Stimulated activated naive CD8-positive, alpha-beta T cell treated with anti-CD3 and anti-CD28 coated beads, Interleukin-15, amount 100 ng/mL, for 72 hours (primary cell): Measurements from ENCODE around the gene TMEM14B.

Source experiments
- ATAC-seq: fragments of 150-1000 bp; cut with Tn5 transposase; 2 replicates; pipeline ENCODE4 v1.10.0; 2021; ENCODE audit warnings: mild to moderate bottlenecking, moderate library complexity
- DNase-seq, 2 donors: peaks; one replicate each; pipeline ENCODE4 v3.0.0; 2021 to 2022
- H3K27ac Mint-ChIP-seq, 2 donors: one replicate each; pipeline ENCODE4 v1.8.0; 2022; ENCODE audit warnings: mild to moderate bottlenecking in 2 of 2, mixed read lengths in 2 of 2, moderate library complexity in 2 of 2
- H3K27me3 Mint-ChIP-seq: one replicate; pipeline ENCODE4 v1.8.0; 2022; ENCODE audit warnings: mixed read lengths
- H3K4me1 Mint-ChIP-seq: one replicate; pipeline ENCODE4 v1.8.0; 2022; ENCODE audit warnings: mild to moderate bottlenecking, mixed read lengths
- H3K4me3 Mint-ChIP-seq, 2 donors: one replicate each; pipeline ENCODE4 v1.8.0; 2022; ENCODE audit warnings: mild to moderate bottlenecking in 2 of 2, mixed read lengths in 2 of 2, moderate library complexity in 1 of 2
- H3K9me3 Mint-ChIP-seq, 2 donors: one replicate each; pipeline ENCODE4 v1.8.0; 2022; ENCODE audit warnings: mixed read lengths in 2 of 2

Gene TMEM14B

GRCh38 chr6:10778230-10778629 is 30.6 kb downstream of the TMEM14B start:
- DNase-seq (no peak), ATAC-seq (no peak)
- H3K9me3 Mint-ChIP-seq = no peaks in the 10 kb centered on the region
- H3K4me3 Mint-ChIP-seq = no peak overlapping the region
- peaks cover 4% of the 10 kb centered on the region for H3K4me1 Mint-ChIP-seq
- H3K27me3 Mint-ChIP-seq = no peaks in the 10 kb centered on the region
- H3K27ac Mint-ChIP-seq = no peak overlapping the region

- Mint-ChIP-seq H3K27ac (no peak overlapping the region), H3K4me1 (peaks cover 4% of the 10 kb centered on the region), H3K4me3 (no peak overlapping the region), H3K9me3 (no peaks in the 10 kb centered on the region), H3K27me3 (no peaks in the 10 kb centered on the region)
- DNase-seq = no peak
- ATAC-seq = no peak
These were observed 31.5 kb downstream of the TMEM14B start for GRCh38 chr6:10779076-10779475.

GRCh38 chr6:10791673-10792072 is 44.1 kb downstream of the TMEM14B start:
- peaks cover 6% of the 10 kb centered on the region for H3K4me1 Mint-ChIP-seq
- H3K27me3 Mint-ChIP-seq = no peaks in the 10 kb centered on the region
- H3K27ac Mint-ChIP-seq = no peak overlapping the region
- H3K4me3 Mint-ChIP-seq = no peak overlapping the region
- ATAC-seq (no peak), DNase-seq (no peak)
- no peaks in the 10 kb centered on the region for H3K9me3 Mint-ChIP-seq

GRCh38 chr6:10792101-10792500 is 44.5 kb downstream of the TMEM14B start:
- peaks cover 6% of the 10 kb centered on the region for H3K4me1 Mint-ChIP-seq
- H3K27me3 Mint-ChIP-seq = no peaks in the 10 kb centered on the region
- DNase-seq = no peak
- no peak overlapping the region for H3K4me3 Mint-ChIP-seq
- ATAC-seq = no peak
- H3K27ac Mint-ChIP-seq = no peak overlapping the region
- no peaks in the 10 kb centered on the region for H3K9me3 Mint-ChIP-seq

- H3K27me3 Mint-ChIP-seq = no peaks in the 10 kb centered on the region
- no peaks in the 10 kb centered on the region for H3K9me3 Mint-ChIP-seq
- no peak for DNase-seq
- ATAC-seq = no peak
- no peak overlapping the region for H3K4me3 Mint-ChIP-seq
- H3K4me1 Mint-ChIP-seq = peaks cover 6% of the 10 kb centered on the region
- H3K27ac Mint-ChIP-seq = no peak overlapping the region
These were observed 45.4 kb downstream of the TMEM14B start for GRCh38 chr6:10793035-10793434.

GRCh38 chr6:10793695-10794094 is 46.1 kb downstream of the TMEM14B start:
- Mint-ChIP-seq H3K4me1 (peaks cover 6% of the 10 kb centered on the region), H3K4me3 (no peak overlapping the region)

GRCh38 chr6:10794239-10794638 is 46.6 kb downstream of the TMEM14B start:
- Mint-ChIP-seq H3K4me3 (no peak overlapping the region), H3K27ac (peak overlapping the region; percentile 72 to 74), H3K27me3 (no peaks in the 10 kb centered on the region), H3K4me1 (peaks cover 6% of the 10 kb centered on the region), H3K9me3 (no peaks in the 10 kb centered on the region)
- no peak for DNase-seq
- no peak for ATAC-seq

More at GRCh38 chr6:10793695-10794094, 46.1 kb downstream of the TMEM14B start:
- DNase-seq (no peak), ATAC-seq (no peak)
- Mint-ChIP-seq H3K27ac (no peak overlapping the region), H3K27me3 (no peaks in the 10 kb centered on the region), H3K9me3 (no peaks in the 10 kb centered on the region)

GRCh38 chr6:10800810-10801209 is 53.2 kb downstream of the TMEM14B start:
- H3K27me3 Mint-ChIP-seq = no peaks in the 10 kb centered on the region
- H3K4me3 Mint-ChIP-seq = no peak overlapping the region
- no peak overlapping the region for H3K27ac Mint-ChIP-seq
- no peak for ATAC-seq
- no peaks in the 10 kb centered on the region for H3K4me1 Mint-ChIP-seq
- no peak for DNase-seq
- H3K9me3 Mint-ChIP-seq = no peaks in the 10 kb centered on the region

GRCh38 chr6:10801224-10801848 is 53.7 kb downstream of the TMEM14B start:
- peak; percentile 51 to 65 for DNase-seq
- peak; percentile 83 for ATAC-seq
- Mint-ChIP-seq H3K27ac (no peak overlapping the region), H3K27me3 (no peaks in the 10 kb centered on the region), H3K4me1 (no peaks in the 10 kb centered on the region), H3K9me3 (no peaks in the 10 kb centered on the region), H3K4me3 (no peak overlapping the region)
